ENCODE results near the gene TMEM72. TPM values are rescaled to one million over a fixed set of nuclear protein-coding genes. Genes with fewer than 3 reads are reported as not detected.

The TMEM72 gene
- polyA plus RNA-seq, 6 donors from 2014 or later, result not detected

DNA sequence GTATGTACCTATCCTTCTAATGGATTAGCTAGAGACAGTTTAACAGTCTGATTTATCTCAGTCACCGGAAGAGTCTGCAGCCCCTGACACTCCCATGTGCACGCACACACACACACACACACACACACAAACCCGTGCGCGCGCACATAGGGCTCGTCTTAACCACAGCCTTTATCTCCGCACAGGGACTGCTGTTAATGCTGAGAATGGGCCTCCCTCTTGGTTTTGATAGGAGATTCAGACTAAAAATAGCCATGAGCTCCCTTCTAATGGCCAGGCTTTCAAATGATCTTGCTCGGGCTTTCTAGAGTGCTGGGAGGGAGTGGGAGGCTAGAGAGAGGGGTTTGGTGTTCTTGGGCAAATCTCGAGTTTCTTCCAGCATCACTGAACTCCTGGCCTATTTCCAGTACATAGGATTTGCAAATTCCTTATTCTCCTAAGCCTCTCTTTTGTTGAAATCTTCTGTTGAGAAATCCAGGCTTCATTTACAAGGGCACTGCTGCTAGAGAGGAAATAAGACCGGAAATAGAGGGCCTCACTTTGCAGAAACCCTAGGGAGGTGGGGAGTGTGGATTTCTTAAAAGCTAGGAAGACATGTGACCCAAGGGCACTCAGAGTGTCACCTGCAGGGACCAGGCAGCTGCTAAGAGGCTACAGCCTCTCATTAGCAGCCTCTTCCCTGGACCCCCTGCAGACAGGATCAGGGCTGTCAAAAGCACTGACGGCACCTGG lies 2.4 kb downstream of the TMEM72 start:
- Mint-ChIP-seq H3K4me1 (peaks cover 7 to 16% (median 12%) of the 10 kb centered on the region in 3 donors), H3K9me3 (peaks cover 0 to 7% (median 1%) of the 10 kb centered on the region in 7 donors), H3K4me3 (peak overlapping the region in 6 of 8 donors; percentile 19 to 80 (median 58)), H3K27me3 (peaks cover 0 to 6% (median 0%) of the 10 kb centered on the region in 3 donors), H3K27ac (peak overlapping the region in 3 of 6 donors; percentile 49 to 81 (median 58)), H3K36me3 (no peaks in the 10 kb centered on the region)
- ATAC-seq (ENCODE audit: low read depth in 2 of 2) (peak in 1 of 2 donors; percentile 45), DNase-seq (no peak)

DNA sequence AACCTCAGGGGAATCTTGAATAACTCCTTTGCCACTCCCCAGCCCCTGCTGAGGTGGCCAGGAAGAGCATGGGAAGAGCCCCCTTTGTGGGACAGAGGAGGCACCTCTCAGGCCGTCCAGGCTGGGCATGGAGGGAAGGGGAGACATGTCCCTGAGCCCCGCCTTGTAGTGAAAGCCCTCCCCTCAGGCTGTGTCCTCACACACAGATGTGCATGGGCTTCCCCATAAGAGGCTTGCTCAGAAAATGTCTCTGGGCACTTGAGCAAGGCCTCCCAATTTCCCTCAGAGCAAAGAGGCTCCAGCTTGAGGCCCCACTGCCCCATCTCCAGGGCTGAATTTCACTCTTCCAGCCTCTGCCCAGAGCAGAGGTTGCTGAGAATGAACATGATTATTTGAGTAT lies 3.8 kb downstream of the TMEM72 start:
- DNase-seq (no peak), ATAC-seq (ENCODE audit: low read depth in 2 of 2) (no peak)
- H3K4me3 Mint-ChIP-seq, result no peak overlapping the region
- peaks cover 0 to 5% (median 0%) of the 10 kb centered on the region in 3 donors for H3K27me3 Mint-ChIP-seq
- no peak overlapping the region for H3K27ac Mint-ChIP-seq
- H3K9me3 Mint-ChIP-seq, result peaks cover 0 to 7% (median 1%) of the 10 kb centered on the region in 7 donors
- H3K4me1 Mint-ChIP-seq, result peaks cover 7 to 16% (median 12%) of the 10 kb centered on the region in 3 donors
- H3K36me3 Mint-ChIP-seq, result no peaks in the 10 kb centered on the region

DNA sequence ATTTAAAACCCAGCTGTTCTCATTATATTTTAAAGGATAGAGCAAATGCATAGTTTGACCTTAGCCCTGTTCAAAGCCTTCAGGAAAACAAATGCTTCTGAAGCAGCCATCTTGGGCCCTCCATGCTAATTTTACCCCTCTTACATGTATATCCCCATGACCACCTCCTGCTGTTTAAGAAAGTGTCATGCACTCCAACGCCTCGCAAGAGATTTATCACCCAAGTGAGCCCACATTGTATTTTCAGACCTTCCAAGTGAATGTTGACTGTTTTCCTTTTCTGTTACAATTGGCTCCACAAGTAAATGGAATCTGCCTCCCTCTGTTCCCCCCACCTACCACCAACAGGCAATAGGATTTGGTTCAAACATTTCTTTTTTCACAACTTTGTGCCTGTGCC lies 5.3 kb downstream of the TMEM72 start:
- Mint-ChIP-seq H3K36me3 (no peaks in the 10 kb centered on the region), H3K27me3 (peaks cover 0 to 5% (median 0%) of the 10 kb centered on the region in 3 donors), H3K4me3 (no peak overlapping the region), H3K4me1 (peaks cover 7 to 16% (median 12%) of the 10 kb centered on the region in 3 donors), H3K27ac (no peak overlapping the region), H3K9me3 (peaks cover 0 to 7% (median 1%) of the 10 kb centered on the region in 7 donors)
- DNase-seq (no peak), ATAC-seq (ENCODE audit: low read depth in 2 of 2) (no peak)

DNA sequence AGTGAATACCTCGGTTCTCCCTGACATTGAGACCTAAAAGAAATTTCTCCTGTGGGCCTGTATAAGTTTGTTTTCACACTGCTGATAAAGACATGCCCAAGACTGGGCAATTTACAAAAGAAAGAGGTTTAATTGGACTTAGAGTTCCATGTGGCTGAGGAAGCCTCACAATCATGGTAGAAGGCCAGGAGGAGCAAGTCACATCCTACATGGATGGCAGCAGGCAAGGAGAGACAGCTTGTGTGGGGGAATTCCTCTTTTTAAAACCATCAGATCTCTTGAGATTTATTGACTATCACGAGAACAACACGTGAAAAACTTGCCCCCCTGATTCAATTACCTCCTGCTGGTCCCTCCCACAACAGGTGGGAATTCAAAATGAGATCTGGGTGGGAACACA lies 6.7 kb downstream of the TMEM72 start:
- DNase-seq (no peak), ATAC-seq (ENCODE audit: low read depth in 2 of 2) (no peak)
- no peaks in the 10 kb centered on the region for H3K36me3 Mint-ChIP-seq
- peaks cover 7 to 15% (median 10%) of the 10 kb centered on the region in 3 donors for H3K4me1 Mint-ChIP-seq
- no peak overlapping the region for H3K4me3 Mint-ChIP-seq
- H3K27me3 Mint-ChIP-seq, result peaks cover 0 to 5% (median 0%) of the 10 kb centered on the region in 3 donors
- H3K9me3 Mint-ChIP-seq, result peaks cover 0 to 7% (median 1%) of the 10 kb centered on the region in 7 donors
- H3K27ac Mint-ChIP-seq, result no peak overlapping the region

DNA sequence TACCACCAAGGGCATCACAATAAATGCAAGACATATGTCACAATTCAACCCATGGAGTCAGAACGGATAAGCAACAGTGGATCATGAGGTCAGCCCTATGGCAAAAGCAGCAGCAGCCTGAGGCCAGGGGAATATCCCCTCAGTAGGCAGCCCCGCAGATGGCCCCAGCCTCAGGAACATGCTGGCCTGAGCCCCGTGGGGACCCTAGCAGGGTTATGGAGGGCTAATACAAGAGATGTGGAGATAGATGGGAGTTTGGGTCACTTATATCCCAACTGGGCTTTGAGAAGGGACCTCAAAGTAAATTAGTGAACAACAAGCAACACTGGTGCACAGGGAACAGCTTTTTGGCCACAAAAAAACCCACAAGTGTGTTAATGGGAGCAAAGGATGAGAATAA lies 9.1 kb downstream of the TMEM72 start:
- Mint-ChIP-seq H3K27me3 (peaks cover 0 to 5% (median 0%) of the 10 kb centered on the region in 3 donors), H3K4me3 (no peak overlapping the region), H3K4me1 (no peaks in the 10 kb centered on the region), H3K9me3 (peaks cover 0 to 7% (median 1%) of the 10 kb centered on the region in 7 donors), H3K27ac (no peak overlapping the region), H3K36me3 (no peaks in the 10 kb centered on the region)
- no peak for DNase-seq
- ATAC-seq (ENCODE audit: low read depth in 2 of 2), result no peak

DNA sequence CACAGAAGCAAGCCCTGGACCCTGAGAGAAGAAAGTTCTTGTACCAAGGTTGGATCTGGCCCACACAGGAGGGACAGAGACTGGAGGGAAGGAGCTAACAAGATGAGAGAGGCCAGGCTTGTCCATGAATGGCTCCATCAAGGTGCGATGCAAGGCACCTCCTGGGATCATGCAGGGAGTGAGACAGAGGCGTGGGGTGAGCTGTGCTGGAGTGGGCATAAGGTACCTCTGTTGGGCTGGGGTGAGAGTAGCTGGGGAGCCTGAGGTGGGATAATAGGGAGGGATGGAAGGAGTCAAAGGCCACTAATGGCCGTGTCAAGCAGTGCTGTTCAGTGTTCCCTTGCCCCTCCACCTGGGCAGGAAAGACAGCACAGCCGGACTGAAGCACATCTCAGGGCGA lies 9.9 kb downstream of the TMEM72 start:
- Mint-ChIP-seq H3K4me1 (no peaks in the 10 kb centered on the region), H3K27me3 (peaks cover 0 to 5% (median 0%) of the 10 kb centered on the region in 3 donors), H3K36me3 (no peaks in the 10 kb centered on the region), H3K4me3 (no peak overlapping the region), H3K27ac (peak overlapping the region in 1 of 6 donors; percentile 25), H3K9me3 (peaks cover 0 to 7% (median 1%) of the 10 kb centered on the region in 7 donors)
- DNase-seq, result no peak
- no peak for ATAC-seq (ENCODE audit: low read depth in 2 of 2)

DNA sequence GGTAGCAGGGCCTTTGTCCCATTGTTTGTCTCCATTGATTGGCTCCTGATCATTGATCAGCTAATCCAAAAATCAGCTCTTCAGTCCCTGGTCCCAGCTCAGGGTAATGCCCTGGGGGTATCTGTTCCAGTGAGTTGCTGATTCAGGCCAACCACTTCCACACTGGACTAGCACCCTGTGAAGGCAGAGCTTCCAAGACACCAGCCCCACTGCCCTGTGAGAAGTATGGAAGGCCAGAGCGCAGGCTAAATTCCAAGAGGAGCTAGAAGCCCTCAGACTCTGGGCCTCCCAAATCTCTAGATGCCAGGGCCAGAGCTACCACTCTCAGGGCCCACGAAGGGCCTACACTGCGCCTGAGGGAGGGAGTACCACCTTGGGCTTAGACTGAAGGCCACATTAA lies 10.4 kb downstream of the TMEM72 start:
- Mint-ChIP-seq H3K36me3 (no peaks in the 10 kb centered on the region), H3K4me1 (no peaks in the 10 kb centered on the region), H3K9me3 (peaks cover 0 to 7% (median 1%) of the 10 kb centered on the region in 7 donors), H3K27ac (no peak overlapping the region), H3K4me3 (no peak overlapping the region), H3K27me3 (peaks cover 0 to 5% (median 0%) of the 10 kb centered on the region in 3 donors)
- DNase-seq, result no peak
- no peak for ATAC-seq (ENCODE audit: low read depth in 2 of 2)

DNA sequence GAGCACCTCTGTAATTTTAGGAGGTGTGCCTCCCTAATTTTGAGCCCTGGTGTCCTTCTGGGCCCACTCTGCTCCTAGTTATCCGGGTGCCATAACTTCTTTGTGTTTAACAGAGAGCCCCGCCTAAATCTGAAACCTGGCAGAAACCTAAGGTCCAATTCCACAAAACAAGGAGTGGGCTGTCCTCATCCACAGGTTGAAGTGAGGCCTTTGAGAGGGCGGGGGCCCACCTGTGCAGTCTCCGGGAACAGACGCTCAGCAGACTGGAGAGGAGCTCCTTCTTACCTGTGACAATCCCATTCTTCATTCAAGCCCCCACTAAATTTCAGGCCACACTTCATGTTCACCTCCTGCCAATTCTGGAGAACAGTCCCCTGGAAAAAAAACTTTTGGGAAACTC lies 10.9 kb downstream of the TMEM72 start:
- Mint-ChIP-seq H3K4me1 (no peaks in the 10 kb centered on the region), H3K27ac (no peak overlapping the region), H3K27me3 (peaks cover 0 to 2% (median 0%) of the 10 kb centered on the region in 3 donors), H3K9me3 (peaks cover 0 to 7% (median 1%) of the 10 kb centered on the region in 7 donors), H3K4me3 (no peak overlapping the region), H3K36me3 (no peaks in the 10 kb centered on the region)
- DNase-seq, result no peak
- no peak for ATAC-seq (ENCODE audit: low read depth in 2 of 2)

DNA sequence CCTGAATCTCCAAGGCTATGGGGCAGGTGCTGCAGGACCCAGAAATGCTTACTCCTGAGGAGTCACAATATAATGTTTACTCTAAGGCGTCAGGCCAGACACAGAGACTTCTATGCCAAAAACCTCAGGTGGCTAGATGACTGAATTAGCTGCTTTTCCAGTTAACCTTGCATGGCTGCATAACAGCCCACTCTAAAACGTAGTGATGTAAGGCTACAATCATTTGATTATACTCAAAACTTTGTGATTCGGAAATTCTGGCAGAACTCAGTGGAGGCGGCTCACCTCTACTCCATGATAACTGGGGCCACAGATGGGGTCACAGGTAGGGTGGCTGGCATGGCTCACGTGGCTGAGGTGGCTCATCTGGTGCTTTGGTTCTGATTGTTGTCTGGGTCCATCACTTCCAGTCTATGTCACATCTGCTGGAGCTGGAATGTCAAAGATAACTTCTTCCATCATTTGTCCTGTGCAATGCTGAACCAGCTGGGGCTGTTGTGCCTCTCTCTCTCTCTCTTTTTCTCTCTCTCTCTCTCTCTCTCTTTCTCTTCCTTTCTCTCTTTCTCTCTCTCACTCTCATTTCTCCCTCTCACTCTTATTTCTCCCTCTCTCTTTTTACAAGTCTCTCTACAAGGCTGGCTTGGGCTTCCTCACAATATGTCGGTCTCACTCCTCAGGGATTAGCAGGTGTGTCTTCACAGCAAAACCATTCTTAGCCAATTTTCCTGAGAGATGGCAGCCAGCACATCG lies 11.8 kb downstream of the TMEM72 start:
- DNase-seq (no peak), ATAC-seq (ENCODE audit: low read depth in 2 of 2) (no peak)
- peaks cover 0 to 1% (median 0%) of the 10 kb centered on the region in 7 donors for H3K9me3 Mint-ChIP-seq
- H3K4me1 Mint-ChIP-seq, result no peaks in the 10 kb centered on the region
- no peaks in the 10 kb centered on the region for H3K36me3 Mint-ChIP-seq
- no peak overlapping the region for H3K4me3 Mint-ChIP-seq
- H3K27ac Mint-ChIP-seq, result peak overlapping the region in 2 of 6 donors; percentile 19 to 87
- H3K27me3 Mint-ChIP-seq, result no peaks in the 10 kb centered on the region

DNA sequence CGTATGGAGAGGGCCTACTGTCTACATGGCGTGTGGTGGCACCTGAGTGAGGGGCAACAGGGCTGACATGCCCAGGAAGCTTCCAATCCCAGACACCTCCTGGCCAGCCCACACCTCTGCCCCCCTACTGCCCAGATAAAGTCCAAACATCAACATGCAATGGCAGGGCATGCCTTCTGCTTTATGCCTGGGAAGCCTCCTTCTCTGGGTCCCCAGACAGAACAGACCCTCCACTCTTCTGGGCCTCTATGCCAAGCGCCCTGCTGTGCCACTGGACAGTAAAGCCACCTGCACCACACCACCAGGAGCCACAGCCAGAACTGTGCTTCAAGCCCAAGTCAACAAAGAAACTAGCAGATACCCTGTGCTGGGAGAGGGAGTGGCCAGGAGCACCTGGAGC lies 12.5 kb downstream of the TMEM72 start:
- Mint-ChIP-seq H3K4me3 (no peak overlapping the region), H3K27ac (peak overlapping the region in 1 of 6 donors; percentile 19), H3K9me3 (peaks cover 0 to 1% (median 0%) of the 10 kb centered on the region in 7 donors), H3K4me1 (no peaks in the 10 kb centered on the region), H3K36me3 (no peaks in the 10 kb centered on the region), H3K27me3 (no peaks in the 10 kb centered on the region)
- DNase-seq (no peak), ATAC-seq (ENCODE audit: low read depth in 2 of 2) (no peak)

DNA sequence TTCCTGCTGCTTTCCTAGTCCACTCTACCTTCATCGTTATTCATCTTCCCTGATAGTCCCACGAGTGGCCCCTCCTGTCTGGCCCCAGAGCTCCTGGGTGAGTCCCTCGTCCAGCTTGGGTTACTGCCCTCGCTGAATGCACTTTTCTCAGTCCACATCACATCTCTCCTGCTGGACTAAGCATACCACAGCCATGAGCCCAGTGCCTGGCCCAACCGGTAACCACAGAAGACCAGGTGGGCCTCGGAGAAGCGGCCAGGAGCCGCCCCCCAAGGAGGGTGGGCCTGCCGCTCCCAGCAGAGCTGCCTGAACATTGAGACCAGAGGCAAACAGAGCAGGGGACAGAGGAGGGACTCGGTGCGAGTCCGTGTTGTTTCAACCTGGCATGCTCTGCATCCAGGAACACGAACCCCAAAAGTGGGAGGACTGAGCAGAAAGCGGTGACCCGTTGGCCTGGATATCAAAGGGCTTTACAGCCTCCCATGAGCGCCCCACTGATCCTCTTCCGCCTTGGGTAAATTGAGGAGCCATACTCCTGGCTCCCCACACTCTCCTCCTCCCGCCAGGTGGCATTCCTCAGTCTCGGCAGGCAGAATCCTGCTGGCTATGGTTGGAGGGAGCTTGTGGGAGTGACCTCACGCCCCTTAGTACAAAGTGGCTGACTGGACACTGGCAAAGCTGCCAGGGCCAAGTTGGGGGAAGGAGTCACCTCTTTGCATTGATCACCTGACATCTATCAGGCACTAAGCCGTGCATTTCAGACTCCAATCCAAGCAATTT lies 13.3 kb downstream of the TMEM72 start:
- Mint-ChIP-seq H3K27me3 (no peaks in the 10 kb centered on the region), H3K27ac (no peak overlapping the region), H3K4me3 (no peak overlapping the region), H3K36me3 (no peaks in the 10 kb centered on the region), H3K9me3 (peaks cover 0 to 1% (median 0%) of the 10 kb centered on the region in 7 donors), H3K4me1 (no peaks in the 10 kb centered on the region)
- DNase-seq (no peak), ATAC-seq (ENCODE audit: low read depth in 2 of 2) (no peak)

DNA sequence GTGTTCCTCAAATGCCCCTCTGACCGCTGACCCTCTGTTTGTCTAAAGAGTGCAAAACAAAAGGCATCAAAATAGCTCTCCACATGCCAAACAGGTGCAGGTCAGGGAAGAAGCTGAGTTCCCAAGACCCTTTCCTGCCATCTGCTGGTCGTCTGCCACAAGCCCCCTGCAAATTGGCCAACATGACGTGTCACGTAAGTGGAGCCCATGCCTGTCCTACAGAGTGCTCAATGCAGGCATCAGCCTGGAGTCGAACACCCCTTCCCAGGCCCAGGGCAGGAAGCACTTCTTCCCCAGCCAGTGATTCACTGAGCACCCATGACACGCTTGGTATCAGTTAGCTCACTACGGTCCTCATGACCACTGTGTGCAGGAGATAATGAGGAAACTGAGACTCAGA lies 14.1 kb downstream of the TMEM72 start:
- DNase-seq (no peak), ATAC-seq (ENCODE audit: low read depth in 2 of 2) (no peak)
- H3K27ac Mint-ChIP-seq, result no peak overlapping the region
- no peaks in the 10 kb centered on the region for H3K27me3 Mint-ChIP-seq
- no peaks in the 10 kb centered on the region for H3K36me3 Mint-ChIP-seq
- H3K4me3 Mint-ChIP-seq, result no peak overlapping the region
- peaks cover 0 to 1% (median 0%) of the 10 kb centered on the region in 7 donors for H3K9me3 Mint-ChIP-seq
- no peaks in the 10 kb centered on the region for H3K4me1 Mint-ChIP-seq

Measured in naive B cell (primary cell).